ENCODE measurements around the gene LEFTY1. TPM values are rescaled to one million over a fixed set of nuclear protein-coding genes. Genes with fewer than 3 reads are reported as not detected.

LEFTY1 gene
- total and polyA plus RNA-seq, 9 of the 15 experiments (the other 6 are each of a cell fraction or from before 2014, with no cell fraction given): 0.07 to 0.24 (median 0.17) TPM; not detected in 5

DNA sequence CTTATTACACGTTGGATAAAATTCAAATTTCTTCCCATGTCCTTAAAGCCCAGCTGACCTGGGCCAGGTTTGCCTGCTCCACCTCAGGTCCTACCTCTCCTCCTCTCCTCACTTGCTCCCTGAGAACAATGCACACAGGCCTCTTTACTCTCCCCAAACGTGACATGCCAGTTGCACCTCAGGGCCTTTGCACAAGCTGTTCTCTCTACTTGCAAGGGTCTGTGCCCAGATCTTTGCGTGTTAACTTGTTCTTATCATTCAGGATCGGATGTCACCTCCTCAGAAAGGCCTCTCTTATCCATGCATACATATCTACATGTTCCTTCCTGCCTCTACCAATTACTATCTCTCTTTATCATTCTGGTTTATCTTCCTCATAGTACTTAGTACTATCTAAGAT lies 14.7 kb upstream of the LEFTY1 start (continued):
- no peak for TF ChIP-seq PRPF4 (IDR thresholded peaks at IDR 0.05; ENCODE audit: insufficient read depth, low read depth, low read length, poor library complexity, severe bottlenecking)
- TF ChIP-seq, protein P1, sequence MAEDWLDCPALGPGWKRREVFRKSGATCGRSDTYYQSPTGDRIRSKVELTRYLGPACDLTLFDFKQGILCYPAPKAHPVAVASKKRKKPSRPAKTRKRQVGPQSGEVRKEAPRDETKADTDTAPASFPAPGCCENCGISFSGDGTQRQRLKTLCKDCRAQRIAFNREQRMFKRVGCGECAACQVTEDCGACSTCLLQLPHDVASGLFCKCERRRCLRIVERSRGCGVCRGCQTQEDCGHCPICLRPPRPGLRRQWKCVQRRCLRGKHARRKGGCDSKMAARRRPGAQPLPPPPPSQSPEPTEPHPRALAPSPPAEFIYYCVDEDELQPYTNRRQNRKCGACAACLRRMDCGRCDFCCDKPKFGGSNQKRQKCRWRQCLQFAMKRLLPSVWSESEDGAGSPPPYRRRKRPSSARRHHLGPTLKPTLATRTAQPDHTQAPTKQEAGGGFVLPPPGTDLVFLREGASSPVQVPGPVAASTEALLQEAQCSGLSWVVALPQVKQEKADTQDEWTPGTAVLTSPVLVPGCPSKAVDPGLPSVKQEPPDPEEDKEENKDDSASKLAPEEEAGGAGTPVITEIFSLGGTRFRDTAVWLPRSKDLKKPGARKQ (CRISPR knock-in tag; IDR thresholded peaks at IDR 0.05): no peak
- TF ChIP-seq SRF (CRISPR knock-in tag; IDR thresholded peaks at IDR 0.05): no peak
- no peak for TF ChIP-seq ZNF133 (CRISPR knock-in tag; IDR thresholded peaks at IDR 0.05)
- TF ChIP-seq POLR2AphosphoS5 (IDR thresholded peaks at IDR 0.05; ENCODE audit: control insufficient read depth, insufficient read depth, low read depth, low read length): no peak
- no peak for TF ChIP-seq EHMT2 (IDR thresholded peaks at IDR 0.05)
- TF ChIP-seq JUNB (CRISPR knock-in tag; conservative IDR thresholded peaks at IDR 0.05): no peak
- TF ChIP-seq ZNF79 (CRISPR knock-in tag; IDR thresholded peaks at IDR 0.05; ENCODE audit: low read depth): no peak
- TF ChIP-seq ATF4 (CRISPR knock-in tag; IDR thresholded peaks at IDR 0.05): no peak
- no peak for TF ChIP-seq ZNF282 (CRISPR knock-in tag; IDR thresholded peaks at IDR 0.05)

All from K562 (cell line).